Skin epidermis (tissue), 12 donors: ENCODE measurements around the gene BEST3.

ENCODE experiments used
- H3K27ac ChIP-seq, 21 experiments: fragments of 200-600 bp; sonication (generic) in 11 of 21; one replicate each; pipeline ENCODE4 v1.5.0; 2020; ENCODE audit warnings: mild to moderate bottlenecking in 3 of 21, inconsistent platforms in 2 of 21, moderate library complexity in 2 of 21
- H3K4me3 ChIP-seq, 7 experiments: fragments of 200-600 bp; sonication (generic) in 2 of 7; one replicate each; pipeline ENCODE4 v1.5.0; 2020; ENCODE audit warnings: inconsistent platforms in 2 of 7, mild to moderate bottlenecking in 2 of 7, moderate library complexity in 1 of 7

Gene BEST3

GRCh38 chr12:69698769-69699540, at the start of gene BEST3:
TSS of gene BEST3 (minus strand) at chr12:69699303. CDS start at chr12:69697798, 1,505 bp downstream.
- Histone ChIP-seq H3K27ac (no peak within 1 kb of the TSS), H3K4me3 (no peak within 1 kb of the TSS)

DNA sequence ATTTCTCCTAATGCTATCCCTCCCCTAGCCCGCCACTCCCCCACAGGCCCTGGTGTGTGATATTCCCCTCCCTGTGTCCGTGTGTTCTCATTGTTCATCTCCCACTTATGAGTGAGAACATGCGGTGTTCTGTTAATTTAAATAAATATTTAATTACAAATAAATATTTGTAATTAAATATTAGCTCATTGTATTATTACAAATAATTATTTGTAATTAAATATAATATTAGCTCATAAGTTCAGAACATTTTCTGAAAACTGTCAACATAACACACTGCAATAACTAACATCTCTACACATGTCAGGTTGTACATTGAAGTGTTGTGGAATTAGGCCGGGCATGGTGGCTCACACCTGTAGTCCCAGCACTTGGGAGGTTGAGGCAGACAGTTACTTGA, 45.0 kb upstream of the BEST3 start:
- H3K27ac ChIP-seq, result no peak overlapping the region
- no peak overlapping the region for H3K4me3 ChIP-seq

DNA sequence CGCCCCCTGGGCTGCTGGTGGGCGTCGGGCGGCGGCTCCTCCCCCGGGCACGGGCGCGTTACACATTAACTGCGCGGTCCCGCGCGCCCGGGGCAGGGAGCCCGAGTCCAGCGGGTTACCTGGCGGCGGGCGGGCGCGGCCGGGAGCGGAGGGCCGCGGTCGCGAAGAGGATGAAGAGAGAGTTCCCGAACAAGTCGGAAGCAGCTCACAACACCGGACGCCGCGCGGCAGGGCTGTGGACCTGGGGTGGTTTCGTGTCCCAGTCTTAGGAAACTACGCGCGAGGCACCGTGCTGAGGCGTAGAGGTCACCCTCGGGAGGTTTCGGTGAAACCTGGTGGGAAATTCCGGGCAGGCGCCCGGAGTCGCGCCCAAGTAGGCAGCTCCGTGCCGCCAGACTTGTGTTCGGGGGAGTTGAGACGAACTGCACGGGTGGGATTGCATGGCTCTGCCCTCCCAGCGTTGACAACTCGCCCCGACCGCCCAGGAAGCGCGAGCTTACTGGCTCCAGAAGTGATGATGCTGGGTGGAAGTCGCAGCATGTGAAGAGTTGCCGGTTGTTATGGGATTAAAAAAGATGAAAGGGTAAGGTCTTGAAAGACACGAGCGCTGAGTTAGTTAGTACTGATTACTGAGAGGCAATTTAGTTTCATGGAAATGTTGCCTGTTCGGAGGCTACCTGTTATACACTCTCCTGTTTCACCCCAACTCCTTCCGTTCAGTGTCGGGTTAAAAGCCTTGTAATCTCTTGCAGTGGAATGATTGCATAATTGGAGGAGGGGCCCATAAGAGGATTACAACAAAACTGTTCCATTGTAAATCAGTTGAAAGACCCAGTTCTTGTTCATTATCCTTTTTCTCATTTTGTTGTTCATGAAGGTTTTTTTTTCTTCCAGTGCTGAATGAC, 40.4 kb upstream of the BEST3 start:
- peak overlapping the region; percentile 73 to 99 (median 95) for H3K4me3 ChIP-seq
- peak overlapping the region in 16 of 21 experiments; percentile 39 to 86 (median 76) for H3K27ac ChIP-seq

- peak within 1 kb of the TSS in 17 of 21 experiments; percentile 32 to 86 (median 74) for H3K27ac ChIP-seq
Measured at GRCh38 chr12:69738351-69739286, 39.5 kb upstream of the BEST3 start, which contains the start of gene RAB3IP. TSS of gene RAB3IP (plus strand) at chr12:69738860. CDS start at chr12:69755409, 16,549 bp downstream.

DNA sequence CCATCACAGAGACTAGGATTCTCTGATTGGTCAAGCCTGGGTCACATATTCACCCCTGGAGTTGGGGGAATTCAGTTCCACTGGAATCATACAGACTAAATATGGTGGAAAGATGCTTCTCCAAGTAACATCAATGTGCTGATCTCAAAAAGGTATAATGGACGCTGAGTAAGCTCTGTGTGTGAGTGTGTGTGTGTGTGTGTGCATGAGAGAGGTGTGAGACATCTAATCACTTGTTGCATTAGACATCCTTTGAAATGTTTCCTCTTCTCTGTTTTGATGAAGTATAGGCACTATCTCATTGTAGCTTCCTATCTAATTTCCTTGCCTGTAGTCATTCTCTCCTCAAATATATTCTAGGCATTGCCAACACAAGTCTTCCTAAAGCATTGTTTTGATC, 34.5 kb upstream of the BEST3 start:
- H3K4me3 ChIP-seq, result no peak overlapping the region
- H3K27ac ChIP-seq, result no peak overlapping the region

More at GRCh38 chr12:69738351-69739286, 39.5 kb upstream of the BEST3 start, which contains the start of gene RAB3IP:
- H3K4me3 ChIP-seq, result peak within 1 kb of the TSS; percentile 73 to 99 (median 95)

DNA sequence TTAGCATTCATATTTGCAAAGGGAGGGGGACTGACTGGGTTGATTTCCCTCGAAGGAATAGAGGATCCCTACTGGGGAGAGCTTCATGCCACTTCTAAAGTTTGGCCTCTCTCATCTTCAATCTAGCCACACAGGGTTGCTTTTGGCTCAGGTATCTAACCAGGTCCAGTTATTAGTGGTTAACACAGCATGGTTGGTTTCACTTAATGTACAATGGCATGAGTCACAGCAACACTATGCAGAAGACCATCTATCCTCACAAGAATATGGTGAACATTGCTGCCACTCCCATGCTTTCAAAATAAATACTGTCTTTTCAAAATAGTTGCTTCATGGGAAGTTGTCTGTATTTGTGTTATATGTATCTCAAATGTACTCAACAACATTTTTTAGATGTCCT, 33.0 kb upstream of the BEST3 start:
- Histone ChIP-seq H3K4me3 (no peak overlapping the region), H3K27ac (no peak overlapping the region)

- Histone ChIP-seq H3K27ac (no peak overlapping the region), H3K4me3 (no peak overlapping the region)
Measured at GRCh38 chr12:69726922-69727321, 27.8 kb upstream of the BEST3 start.

- Histone ChIP-seq H3K4me3 (no peak overlapping the region), H3K27ac (no peak overlapping the region)
Measured at GRCh38 chr12:69720750-69721149, 21.6 kb upstream of the BEST3 start.

DNA sequence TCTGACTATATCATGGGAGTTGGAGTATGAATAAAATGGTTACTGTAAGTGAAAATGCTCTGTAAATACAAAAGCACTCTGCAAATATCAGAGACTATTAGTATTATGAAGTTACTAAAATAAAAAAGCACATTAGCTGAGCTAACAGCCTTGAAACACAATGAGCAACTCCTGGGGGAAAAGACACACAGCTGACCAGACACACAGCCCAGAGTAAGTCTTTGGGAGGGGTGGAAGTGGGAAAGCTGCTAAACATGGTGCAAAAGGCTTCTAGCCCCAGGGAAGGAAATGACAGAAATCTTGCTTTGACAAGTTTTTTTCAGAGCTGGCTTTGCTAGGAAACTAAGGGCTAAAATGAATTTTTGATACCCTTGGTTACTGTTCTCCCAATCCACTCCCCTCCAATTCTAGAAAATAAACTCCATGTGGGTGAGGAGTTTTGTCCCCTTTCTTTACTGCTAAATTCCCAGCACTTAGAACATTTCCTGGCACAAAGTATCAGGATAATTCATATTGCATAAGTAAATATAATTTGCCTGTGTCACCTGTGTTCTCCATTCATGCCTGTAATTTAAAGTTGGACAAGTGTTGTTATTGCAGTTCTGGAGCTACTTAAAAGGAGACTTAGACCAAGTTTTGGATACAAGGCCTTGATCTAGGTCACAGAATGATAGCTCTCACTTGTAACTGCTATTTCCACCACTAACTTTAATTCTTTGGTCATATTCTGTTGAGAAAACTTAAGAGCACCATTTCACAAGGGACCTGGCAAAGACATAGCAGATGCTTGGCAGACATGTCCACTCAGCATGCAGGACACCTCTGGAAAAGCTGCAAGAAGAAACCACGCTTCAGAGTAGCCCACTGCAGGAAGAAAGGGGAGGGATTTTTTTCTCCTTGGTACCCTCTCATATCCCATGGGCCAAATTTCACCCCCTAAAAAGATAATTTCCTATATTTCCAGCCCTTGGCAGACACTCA, 20.5 kb upstream of the BEST3 start:
- no peak overlapping the region for H3K27ac ChIP-seq
- no peak overlapping the region for H3K4me3 ChIP-seq

DNA sequence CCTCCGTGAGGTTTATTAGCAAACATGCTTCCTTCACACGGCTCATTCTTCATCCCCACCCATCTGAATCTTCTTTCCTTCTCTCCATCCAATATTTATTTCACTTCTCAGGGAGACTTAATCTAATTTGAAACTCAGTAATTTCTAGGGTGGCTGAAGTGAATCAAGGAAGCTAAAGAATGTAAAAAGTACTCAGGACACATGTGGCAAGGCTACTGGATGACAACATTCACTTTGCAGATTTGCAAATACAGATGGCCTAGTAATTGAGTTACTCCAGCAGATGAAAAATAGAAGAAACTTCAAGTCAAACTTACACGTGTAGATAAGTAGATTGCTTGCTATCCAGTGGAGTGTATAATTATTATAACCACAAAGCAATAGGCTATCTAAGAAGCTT, 15.4 kb upstream of the BEST3 start:
- Histone ChIP-seq H3K4me3 (no peak overlapping the region), H3K27ac (no peak overlapping the region)

DNA sequence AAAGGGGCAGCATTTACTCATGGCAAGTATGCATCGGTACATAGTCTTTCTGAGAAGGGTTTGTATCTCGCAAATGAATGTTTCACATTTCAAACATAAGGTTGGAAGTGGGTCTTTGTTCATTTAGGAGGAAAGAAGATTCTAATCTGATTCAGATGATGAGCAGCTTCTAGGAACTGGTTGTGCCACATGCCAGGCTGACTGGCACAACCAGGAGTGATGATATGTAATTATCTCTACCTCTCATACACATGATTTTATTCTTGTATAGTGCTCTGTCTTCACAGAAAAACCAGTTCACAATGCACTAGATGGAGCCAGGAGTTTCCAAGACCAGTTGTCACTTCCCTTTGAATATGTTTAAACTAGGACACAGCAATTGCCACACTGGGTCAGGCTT, 13.7 kb upstream of the BEST3 start:
- Histone ChIP-seq H3K4me3 (no peak overlapping the region), H3K27ac (peak overlapping the region in 1 of 21 experiments; percentile 2)

GRCh38 chr12:69708649-69709048, 9.5 kb upstream of the BEST3 start:
- H3K4me3 ChIP-seq, result no peak overlapping the region
- no peak overlapping the region for H3K27ac ChIP-seq

- H3K4me3 ChIP-seq, result no peak overlapping the region
- no peak overlapping the region for H3K27ac ChIP-seq
Measured at GRCh38 chr12:69704357-69704756, 5.3 kb upstream of the BEST3 start.

GRCh38 chr12:69703146-69703642, 4.1 kb upstream of the BEST3 start:
- Histone ChIP-seq H3K27ac (no peak overlapping the region), H3K4me3 (no peak overlapping the region)

DNA sequence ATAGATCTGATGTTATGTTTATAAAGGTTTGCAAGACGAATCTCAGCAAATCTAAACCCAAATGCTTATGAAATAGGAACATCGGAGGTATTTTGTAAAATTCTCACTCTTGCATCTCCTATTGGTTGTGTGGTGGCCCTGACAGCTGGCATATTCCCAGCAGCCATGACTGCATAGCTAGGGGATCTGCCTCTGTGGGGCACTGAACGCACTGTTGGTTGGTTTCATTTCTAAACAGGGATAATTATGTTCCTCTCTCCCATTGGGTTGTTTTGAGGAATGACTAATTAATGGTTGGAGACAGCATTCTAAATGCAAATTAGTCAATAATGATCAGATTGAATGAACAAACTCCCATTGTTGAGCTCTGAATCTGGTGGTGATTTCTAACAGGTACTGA, 2.7 kb upstream of the BEST3 start:
- Histone ChIP-seq H3K4me3 (no peak overlapping the region), H3K27ac (no peak overlapping the region)

- H3K27ac ChIP-seq, result no peak overlapping the region
- no peak overlapping the region for H3K4me3 ChIP-seq
Measured at GRCh38 chr12:69698054-69698453, 1.0 kb downstream of the BEST3 start.

DNA sequence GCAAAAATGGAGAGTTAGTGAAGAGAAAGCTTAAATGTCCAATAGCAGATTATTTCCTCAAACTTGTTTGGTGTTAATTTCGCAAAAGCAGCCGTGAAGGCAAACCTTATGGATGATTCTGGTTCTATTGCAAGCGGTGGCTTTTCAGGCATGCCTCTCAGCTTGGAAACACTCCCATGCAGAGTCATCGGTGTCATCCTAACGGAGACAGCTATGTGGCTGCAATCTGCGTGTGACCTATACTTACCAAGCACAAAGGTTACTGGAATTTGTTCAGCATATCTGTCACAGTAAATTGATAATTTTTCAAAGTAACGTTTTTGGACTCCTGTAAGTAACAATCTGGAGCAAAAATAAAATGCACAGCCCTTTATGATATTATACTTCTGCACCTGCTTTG, 5.0 kb downstream of the BEST3 start:
- no peak overlapping the region for H3K4me3 ChIP-seq
- no peak overlapping the region for H3K27ac ChIP-seq

DNA sequence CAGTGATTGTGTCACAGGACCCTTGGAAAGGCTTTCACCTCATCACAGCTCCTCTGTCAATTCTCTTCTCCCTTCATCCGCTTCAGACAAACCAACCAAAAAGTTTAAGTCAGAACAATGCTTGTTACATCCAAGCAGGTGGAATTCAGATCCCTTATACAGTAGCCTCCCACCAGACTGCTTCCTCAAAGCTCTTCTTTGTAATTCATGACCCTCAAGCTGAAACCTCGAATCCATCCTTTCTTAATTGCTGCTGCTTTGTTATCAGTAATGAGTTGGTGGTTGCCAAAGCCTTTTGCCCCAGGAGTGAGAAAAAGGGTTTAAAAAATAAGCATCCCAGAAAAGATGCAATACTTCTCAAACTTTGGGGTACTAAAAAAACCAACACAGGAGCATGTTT, 9.5 kb downstream of the BEST3 start:
- no peak overlapping the region for H3K4me3 ChIP-seq
- peak overlapping the region in 4 of 21 experiments; percentile 19 to 80 (median 37) for H3K27ac ChIP-seq
